H9 (cell line): ENCODE results near the gene SF1. TPM values are rescaled to one million over a fixed set of nuclear protein-coding genes. Genes with fewer than 3 reads are reported as not detected.

Source experiments
- DNase-seq: peaks from one replicate; pipeline ENCODE4 v3.0.0-alpha.2; 2017
- H2AFZ ChIP-seq: one replicate; pipeline ENCODE4 v1.6.1; 2013; ENCODE audit warnings: mild to moderate bottlenecking, low read length, control low read depth, moderate library complexity
- H2AK5ac ChIP-seq: 2 replicates; pipeline ENCODE4 v1.6.1; 2013; ENCODE audit warnings: low read length, control low read depth, mixed read lengths; ENCODE audit not compliant: insufficient read length
- H2BK120ac ChIP-seq: one replicate; pipeline ENCODE4 v1.6.1; 2013; ENCODE audit warnings: low read depth, mild to moderate bottlenecking, low read length, control low read depth, inconsistent platforms; ENCODE audit not compliant: poor library complexity, severe bottlenecking
- H2BK12ac ChIP-seq: 2 replicates; pipeline ENCODE4 v1.6.1; 2013; ENCODE audit warnings: low read length, control low read depth, mixed read lengths, low read depth; ENCODE audit not compliant: insufficient read length
- H2BK15ac ChIP-seq: 2 replicates; pipeline ENCODE4 v1.6.1; 2013; ENCODE audit warnings: low read depth, low read length, control low read depth
- H2BK20ac ChIP-seq: one replicate; pipeline ENCODE4 v1.6.1; 2013; ENCODE audit warnings: low read depth, mild to moderate bottlenecking, low read length, control low read depth, inconsistent platforms; ENCODE audit not compliant: poor library complexity, severe bottlenecking
- H2BK5ac ChIP-seq: 2 replicates; pipeline ENCODE4 v1.6.1; 2013; ENCODE audit warnings: low read length, control low read depth, mixed read lengths; ENCODE audit not compliant: insufficient read length
- H3K14ac ChIP-seq: 2 replicates; pipeline ENCODE4 v1.6.1; 2013; ENCODE audit warnings: low read length, control low read depth; ENCODE audit not compliant: insufficient read depth
- H3K18ac ChIP-seq: 2 replicates; pipeline ENCODE4 v1.6.1; 2013; ENCODE audit warnings: low read depth, mild to moderate bottlenecking, mixed read lengths, low read length, control low read depth; ENCODE audit not compliant: insufficient read length
- H3K23ac ChIP-seq: 2 replicates; pipeline ENCODE4 v1.6.1; 2013; ENCODE audit warnings: low read length, control low read depth, mixed read lengths, low read depth; ENCODE audit not compliant: insufficient read length
- H3K23me2 ChIP-seq: 2 replicates; pipeline ENCODE4 v1.6.1; 2013; ENCODE audit warnings: low read depth, mild to moderate bottlenecking, mixed read lengths, low read length, control low read depth; ENCODE audit not compliant: insufficient read length, poor library complexity, severe bottlenecking
- H3K27ac ChIP-seq: 2 replicates; pipeline ENCODE4 v1.5.1; 2013; ENCODE audit warnings: low read length, control low read depth, mixed read lengths, low read depth; ENCODE audit not compliant: insufficient read length
- H3K27me3 ChIP-seq: 2 replicates; pipeline ENCODE4 v1.6.1; 2013; ENCODE audit warnings: low read length, control low read depth, inconsistent platforms; ENCODE audit not compliant: insufficient read depth
- H3K4ac ChIP-seq: 2 replicates; pipeline ENCODE4 v1.6.1; 2013; ENCODE audit warnings: low read depth, mild to moderate bottlenecking, control low read depth, inconsistent platforms, low read length, moderate library complexity
- H3K4me1 ChIP-seq: 2 replicates; pipeline ENCODE4 v1.6.1; 2013; ENCODE audit warnings: low read length, control low read depth, inconsistent platforms; ENCODE audit not compliant: insufficient read depth
- H3K4me2 ChIP-seq: 2 replicates; pipeline ENCODE4 v1.6.1; 2013; ENCODE audit warnings: low read length, control low read depth, mixed read lengths; ENCODE audit not compliant: insufficient read length, insufficient read depth
- H3K56ac ChIP-seq: 2 replicates; pipeline ENCODE4 v1.6.1; 2013; ENCODE audit warnings: low read depth, mild to moderate bottlenecking, mixed read lengths, low read length, control low read depth; ENCODE audit not compliant: insufficient read length
- H3K79me1 ChIP-seq: 2 replicates; pipeline ENCODE4 v1.6.1; 2013; ENCODE audit warnings: low read depth, mild to moderate bottlenecking, moderate library complexity, low read length, control low read depth, inconsistent platforms; ENCODE audit not compliant: insufficient read depth, poor library complexity, severe bottlenecking
- H3K79me2 ChIP-seq: 2 replicates; pipeline ENCODE4 v1.6.1; 2013; ENCODE audit warnings: low read length, control low read depth, inconsistent platforms; ENCODE audit not compliant: insufficient read depth
- H3K9ac ChIP-seq: 2 replicates; pipeline ENCODE4 v1.6.1; 2013; ENCODE audit warnings: low read length, control low read depth, mixed read lengths; ENCODE audit not compliant: insufficient read length; ENCODE audit errors: extremely low read depth
- H3K9me3 ChIP-seq: one replicate; pipeline ENCODE4 v1.6.1; 2013; ENCODE audit warnings: low read depth, low read length, inconsistent platforms; ENCODE audit not compliant: control insufficient read depth
- H3T11ph ChIP-seq: one replicate; pipeline ENCODE4 v1.6.1; 2013; ENCODE audit warnings: mild to moderate bottlenecking, low read length, control low read depth, inconsistent platforms
- H4K20me1 ChIP-seq: one replicate; pipeline ENCODE4 v1.6.1; 2013; ENCODE audit not compliant: control insufficient read depth, insufficient read length, insufficient read depth
- H4K5ac ChIP-seq: 2 replicates; pipeline ENCODE4 v1.6.1; 2013; ENCODE audit warnings: low read depth, mild to moderate bottlenecking, mixed read lengths, low read length, control low read depth; ENCODE audit not compliant: insufficient read length
- H4K8ac ChIP-seq: replicated peaks from 2 replicates; pipeline ENCODE4 v1.6.1; 2013; ENCODE audit warnings: low read length, control low read depth, mixed read lengths, low read depth; ENCODE audit not compliant: insufficient read length
- H4K91ac ChIP-seq: 2 replicates; pipeline ENCODE4 v1.6.1; 2013; ENCODE audit warnings: low read depth, mild to moderate bottlenecking, moderate library complexity, mixed read lengths, low read length, control low read depth; ENCODE audit not compliant: insufficient read length
- H3K27ac Mint-ChIP-seq, 3 experiments: 2 replicates in 2 of 3; 3 replicates in 1 of 3; pipeline ENCODE4 v1.8.0; 2020 to 2021; ENCODE audit warnings: mixed read lengths in 3 of 3, mild to moderate bottlenecking in 1 of 3, moderate library complexity in 1 of 3
- H3K27me3 Mint-ChIP-seq: 2 replicates; pipeline ENCODE4 v1.8.0; 2021; ENCODE audit warnings: low read depth, mild to moderate bottlenecking, moderate library complexity, mixed read lengths
- H3K36me3 Mint-ChIP-seq, 3 experiments: 2 replicates in 2 of 3; 3 replicates in 1 of 3; pipeline ENCODE4 v1.8.0; 2020 to 2021; ENCODE audit warnings: low read depth in 3 of 3, mixed read lengths in 3 of 3; ENCODE audit not compliant: insufficient read depth in 1 of 3
- H3K4me1 Mint-ChIP-seq, 2 experiments: 2 replicates each; pipeline ENCODE4 v1.8.0; 2020; ENCODE audit warnings: mixed read lengths in 2 of 2
- H3K4me3 Mint-ChIP-seq, 2 experiments: 2 replicates in 1 of 2; 3 replicates in 1 of 2; pipeline ENCODE4 v1.8.0; 2020 to 2021; ENCODE audit warnings: mild to moderate bottlenecking in 2 of 2, mixed read lengths in 2 of 2, moderate library complexity in 1 of 2
- H3K9me3 Mint-ChIP-seq, 2 experiments: 2 replicates in 1 of 2; 3 replicates in 1 of 2; pipeline ENCODE4 v1.8.0; 2020; ENCODE audit warnings: mild to moderate bottlenecking in 2 of 2, mixed read lengths in 2 of 2, moderate library complexity in 1 of 2
- WGBS: extraction: QIAGEN DNeasy Blood & Tissue Kit; methylation state at CpG from one replicate; pipeline ENCODE4 v1.1.7; 2013; ENCODE audit warnings: missing lambda C conversion rate, low lambda C conversion rate, mixed read lengths; ENCODE audit not compliant: insufficient read length; ENCODE audit errors: extremely low coverage; 5-methylcytosine and 5-hydroxymethylcytosine counted together
- total RNA-seq: library from RNA; stranded (reverse); gene quantifications from 2 replicates; pipeline ENCODE4 v1.2.1, GENCODE V29; 2021
- TF ChIP-seq, protein P1 (sequence below): fragments of 200-600 bp; sonication (generic); conservative IDR thresholded peaks from 3 replicates; pipeline ENCODE4 v1.8.0; 2021; ENCODE audit warnings: antibody characterized with exemption, mild to moderate bottlenecking

The SF1 gene
- total RNA-seq, 1 experiment from 2014 or later: 528 TPM

DNA sequence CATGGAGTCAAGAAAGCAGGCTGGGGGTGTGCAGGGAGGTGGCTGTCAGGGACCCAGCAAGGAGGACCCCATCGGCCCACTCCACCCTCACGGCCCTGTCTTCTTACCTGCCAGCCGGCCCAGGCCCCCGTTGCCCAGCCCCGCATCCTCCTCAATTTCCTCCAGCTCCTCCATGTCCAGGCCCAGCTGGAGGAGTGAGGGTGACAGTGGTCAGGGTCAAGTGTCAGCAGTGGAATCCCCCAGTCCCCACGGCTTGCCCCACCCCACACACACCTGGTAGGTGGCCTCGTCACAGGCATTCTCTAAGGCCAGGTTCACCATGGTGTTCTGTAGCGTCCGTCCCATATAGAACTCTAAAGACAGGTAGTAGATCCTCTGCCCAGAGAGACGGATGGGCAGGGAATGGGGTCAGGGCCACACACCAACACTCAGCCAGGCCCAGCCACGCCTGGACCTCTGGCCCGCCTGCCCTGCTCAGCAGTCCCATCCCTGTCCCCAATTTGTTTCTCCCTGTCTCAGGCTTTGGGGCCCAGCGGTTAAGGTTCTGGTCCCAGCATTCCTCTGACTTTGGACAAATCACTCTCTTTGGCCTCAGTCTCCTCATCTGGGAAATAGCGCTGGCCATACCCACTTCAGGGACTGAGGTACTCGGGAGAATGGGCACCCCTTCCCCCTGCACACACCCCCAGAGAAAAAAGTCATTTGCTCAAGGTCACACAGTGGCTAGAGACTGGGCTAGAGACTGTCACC is 19.8 kb downstream of the SF1 start:
- H4K5ac ChIP-seq: no peak overlapping the region
- H3K4ac ChIP-seq: no peak overlapping the region
- no peaks in the 10 kb centered on the region for H4K20me1 ChIP-seq
- peak; percentile 25 for DNase-seq
- H3K9me3 Mint-ChIP-seq: no peaks in the 10 kb centered on the region; a peak in 1 of 5 replicates
- H2BK5ac ChIP-seq: no peak overlapping the region
- H3K4me1 ChIP-seq: peaks cover 4% of the 10 kb centered on the region; the same call in 1 of the 2 replicates
- H3K27ac ChIP-seq: no peak overlapping the region
- H3K9ac ChIP-seq: no peak overlapping the region
- H2AK5ac ChIP-seq: no peak overlapping the region
- no peak overlapping the region for H2BK12ac ChIP-seq
- no peak overlapping the region for H3T11ph ChIP-seq
- no peak overlapping the region for H2BK15ac ChIP-seq
- H3K9me3 ChIP-seq: no peaks in the 10 kb centered on the region
- no peak overlapping the region for H3K56ac ChIP-seq
- no peak overlapping the region for H3K18ac ChIP-seq
- no peak overlapping the region for H3K23ac ChIP-seq
- peaks cover 47 to 63% of the 10 kb centered on the region in 2 experiments for H3K4me1 Mint-ChIP-seq
- no peaks in the 10 kb centered on the region for H3K27me3 ChIP-seq
- no peak overlapping the region for H3K27ac Mint-ChIP-seq
- WGBS: no CpG with 5 or more reads among the region's 15 CpGs
- H4K8ac ChIP-seq: no peak overlapping the region
- no peaks in the 10 kb centered on the region; the same call in 1 of the 2 replicates for H3K27me3 Mint-ChIP-seq
- TF ChIP-seq, protein P1, sequence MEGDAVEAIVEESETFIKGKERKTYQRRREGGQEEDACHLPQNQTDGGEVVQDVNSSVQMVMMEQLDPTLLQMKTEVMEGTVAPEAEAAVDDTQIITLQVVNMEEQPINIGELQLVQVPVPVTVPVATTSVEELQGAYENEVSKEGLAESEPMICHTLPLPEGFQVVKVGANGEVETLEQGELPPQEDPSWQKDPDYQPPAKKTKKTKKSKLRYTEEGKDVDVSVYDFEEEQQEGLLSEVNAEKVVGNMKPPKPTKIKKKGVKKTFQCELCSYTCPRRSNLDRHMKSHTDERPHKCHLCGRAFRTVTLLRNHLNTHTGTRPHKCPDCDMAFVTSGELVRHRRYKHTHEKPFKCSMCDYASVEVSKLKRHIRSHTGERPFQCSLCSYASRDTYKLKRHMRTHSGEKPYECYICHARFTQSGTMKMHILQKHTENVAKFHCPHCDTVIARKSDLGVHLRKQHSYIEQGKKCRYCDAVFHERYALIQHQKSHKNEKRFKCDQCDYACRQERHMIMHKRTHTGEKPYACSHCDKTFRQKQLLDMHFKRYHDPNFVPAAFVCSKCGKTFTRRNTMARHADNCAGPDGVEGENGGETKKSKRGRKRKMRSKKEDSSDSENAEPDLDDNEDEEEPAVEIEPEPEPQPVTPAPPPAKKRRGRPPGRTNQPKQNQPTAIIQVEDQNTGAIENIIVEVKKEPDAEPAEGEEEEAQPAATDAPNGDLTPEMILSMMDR: no peak
- no peaks in the 10 kb centered on the region for H3K79me2 ChIP-seq
- H2BK120ac ChIP-seq: no peak overlapping the region
- no peak overlapping the region for H3K4me3 Mint-ChIP-seq
- no peak overlapping the region for H3K14ac ChIP-seq
- H2BK20ac ChIP-seq: no peak overlapping the region
- no peak overlapping the region for H2AFZ ChIP-seq
- H3K23me2 ChIP-seq: no peaks in the 10 kb centered on the region
- no peak overlapping the region for H3K4me2 ChIP-seq
- no peak overlapping the region for H4K91ac ChIP-seq
- peaks cover 0 to 14% (median 8%) of the 10 kb centered on the region in 3 experiments; a peak in 4 of 7 replicates for H3K36me3 Mint-ChIP-seq
- H3K79me1 ChIP-seq: no peaks in the 10 kb centered on the region
